Naive B cell (primary cell): ENCODE data around the gene SRP14. TPM values are rescaled to one million over a fixed set of nuclear protein-coding genes. Genes with fewer than 3 reads are reported as not detected.
A peak's percentile ranks its signal among the peaks of the same experiment; 100 is the strongest.
"Not testable (repeated sequence)": the region's sequence is repeated elsewhere in the genome, so short reads cannot be mapped to it uniquely, and the experiment has no call there.

ENCODE experiments used
- ATAC-seq, 2 donors: fragments of 150-1000 bp; cut with Tn5 transposase; 2 replicates each; pipeline ENCODE4 v1.10.0; 2021; ENCODE audit warnings: low read depth in 2 of 2, mild to moderate bottlenecking in 2 of 2, moderate library complexity in 2 of 2
- DNase-seq: peaks from one replicate; pipeline ENCODE4 v3.0.0; 2022
- H3K27ac Mint-ChIP-seq, 6 donors: one replicate each; pipeline ENCODE4 v1.8.0; 2020 to 2022; ENCODE audit warnings: mild to moderate bottlenecking in 6 of 6, mixed read lengths in 6 of 6, moderate library complexity in 5 of 6, inconsistent platforms in 2 of 6
- H3K27me3 Mint-ChIP-seq, 3 donors: one replicate each; pipeline ENCODE4 v1.8.0; 2021 to 2022; ENCODE audit warnings: mixed read lengths in 3 of 3, mild to moderate bottlenecking in 1 of 3
- H3K36me3 Mint-ChIP-seq, 2 donors: one replicate each; pipeline ENCODE4 v1.8.0; 2020 to 2022; ENCODE audit warnings: mixed read lengths in 2 of 2, inconsistent platforms in 1 of 2, mild to moderate bottlenecking in 1 of 2
- H3K4me1 Mint-ChIP-seq, 3 donors: one replicate each; pipeline ENCODE4 v1.8.0; 2020 to 2022; ENCODE audit warnings: mixed read lengths in 3 of 3, inconsistent platforms in 1 of 3, mild to moderate bottlenecking in 1 of 3, moderate library complexity in 1 of 3
- H3K4me3 Mint-ChIP-seq, 8 donors: one replicate each; pipeline ENCODE4 v1.8.0; 2020 to 2022; ENCODE audit warnings: mild to moderate bottlenecking in 8 of 8, mixed read lengths in 8 of 8, moderate library complexity in 8 of 8, inconsistent platforms in 2 of 8
- H3K9me3 Mint-ChIP-seq, 7 donors: one replicate each; pipeline ENCODE4 v1.8.0; 2020 to 2022; ENCODE audit warnings: mixed read lengths in 7 of 7, mild to moderate bottlenecking in 5 of 7, inconsistent platforms in 2 of 7, moderate library complexity in 1 of 7
- polyA plus RNA-seq, 6 donors: library from polyadenylated mRNA; unstranded; fragments of 300-500 nt; fragmentation: Illumina TruSeq; gene quantifications; one replicate each; pipeline ENCODE4 v1.2.3, GENCODE V29; 2021; ENCODE audit warnings: low read depth in 6 of 6

The SRP14 gene
- polyA plus RNA-seq, 6 donors from 2014 or later, result 640 to 1,092 (median 833) TPM

DNA sequence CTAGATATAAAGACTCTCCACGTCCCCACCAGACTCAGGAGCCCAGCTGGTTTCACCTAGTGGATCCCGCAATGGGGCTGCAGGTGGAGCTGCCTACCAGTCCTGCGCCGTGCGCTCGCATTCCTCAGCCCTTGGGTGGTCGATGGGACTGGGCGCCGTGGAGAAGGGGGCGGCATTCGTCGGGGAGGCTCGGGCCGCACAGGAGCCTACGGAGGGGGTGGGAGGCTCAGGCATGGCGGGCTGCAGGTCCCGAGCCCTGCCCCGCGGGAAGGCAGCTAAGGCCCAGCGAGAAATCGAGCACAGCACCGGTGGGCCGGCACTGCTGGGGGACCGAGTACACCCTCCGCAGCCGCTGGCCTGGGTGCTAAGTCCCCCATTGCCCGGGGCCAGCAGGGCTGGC is 35.7 kb upstream of the SRP14 start:
- not testable (repeated sequence) for H3K27me3 Mint-ChIP-seq, DNase-seq, ATAC-seq, H3K4me3 Mint-ChIP-seq, H3K36me3 Mint-ChIP-seq, H3K9me3 Mint-ChIP-seq
- Mint-ChIP-seq H3K27ac (peak overlapping the region in 1 of 6 donors; percentile 59), H3K4me1 (peaks cover 18 to 43% (median 29%) of the 10 kb centered on the region in 3 donors)

DNA sequence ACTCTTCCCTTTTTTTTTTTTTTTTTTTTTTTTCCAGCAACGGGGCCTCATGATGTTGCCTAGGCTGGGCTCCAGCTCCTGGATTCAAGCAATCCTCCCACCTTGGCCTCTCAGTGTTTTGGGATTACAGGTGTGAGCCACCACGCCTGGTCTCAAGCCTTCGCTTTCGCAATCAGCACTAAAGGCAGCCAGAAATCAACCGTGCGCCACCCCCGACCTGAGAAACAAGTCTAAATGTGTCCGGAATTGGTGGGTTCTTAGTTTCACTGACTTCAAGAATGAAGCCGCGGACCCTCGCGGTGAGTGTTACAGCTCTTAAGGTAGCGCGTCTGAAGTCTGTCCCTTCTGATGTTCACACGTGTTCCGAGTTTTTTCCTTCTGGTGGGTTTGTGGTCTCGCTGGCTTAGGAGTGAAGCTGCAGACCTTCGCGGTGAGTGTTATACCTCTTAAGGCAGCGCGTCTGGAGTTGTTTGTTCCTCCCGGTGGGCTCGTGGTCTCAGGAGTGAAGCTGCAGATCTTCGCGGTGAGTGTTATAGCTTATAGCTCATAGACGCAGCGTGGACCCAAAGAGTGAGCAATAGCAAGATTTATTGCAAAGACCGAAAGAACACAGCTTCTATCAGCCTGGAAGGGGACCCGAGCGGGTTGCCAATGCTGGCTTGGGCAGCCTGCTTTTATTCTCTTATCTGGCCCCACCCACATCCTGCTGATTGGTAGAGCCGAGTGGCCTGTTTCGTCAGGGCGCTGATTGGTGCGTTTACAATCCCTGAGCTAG is 34.9 kb upstream of the SRP14 start:
- Mint-ChIP-seq H3K4me1 (peaks cover 18 to 41% (median 30%) of the 10 kb centered on the region in 3 donors), H3K27ac (peak overlapping the region in 4 of 6 donors; percentile 4 to 84 (median 60)), H3K4me3 (peak overlapping the region; percentile 44 to 94 (median 76))
- ATAC-seq, DNase-seq, H3K9me3 Mint-ChIP-seq, H3K27me3 Mint-ChIP-seq, H3K36me3 Mint-ChIP-seq: not testable (repeated sequence)

DNA sequence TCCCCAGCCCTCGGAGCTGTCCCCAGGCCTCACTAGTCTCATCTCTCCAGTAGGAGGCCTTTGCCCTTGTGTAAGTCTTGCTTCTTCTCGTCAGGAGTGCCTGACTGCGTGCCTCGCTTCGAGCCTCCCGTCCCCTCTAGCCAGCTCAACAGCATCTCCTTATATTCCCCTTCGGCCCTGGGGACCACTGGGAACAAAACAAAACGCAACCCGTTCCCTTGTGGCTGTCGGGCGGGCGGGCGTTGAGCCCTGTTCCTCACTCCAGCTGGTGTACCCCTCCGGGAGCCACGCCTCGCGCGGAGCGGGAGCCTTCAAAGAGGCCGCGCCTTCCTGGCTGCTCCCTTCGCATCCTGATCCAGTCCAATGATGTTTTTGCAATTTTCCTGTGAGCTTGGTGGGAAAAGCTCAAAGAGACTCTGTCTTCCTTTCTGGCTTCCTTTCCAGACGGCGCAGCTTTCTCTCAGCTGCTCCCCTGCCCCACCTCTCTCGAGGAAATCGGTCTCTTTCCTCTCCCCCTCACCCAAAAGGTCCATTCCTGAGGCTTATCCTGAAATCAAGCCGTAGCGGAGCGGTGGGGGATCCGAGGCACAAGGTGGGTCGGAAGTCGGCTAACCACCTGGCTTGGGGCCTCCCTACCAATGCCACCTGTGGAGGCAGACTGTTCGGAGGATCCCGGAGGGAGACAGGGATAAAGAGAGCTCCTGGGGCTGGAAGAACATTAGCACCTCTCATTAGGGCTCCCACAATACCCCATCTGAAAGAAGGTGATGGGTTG is 33.4 kb upstream of the SRP14 start:
- H3K9me3 Mint-ChIP-seq, result no peaks in the 10 kb centered on the region
- ATAC-seq (no peak), DNase-seq (no peak)
- H3K4me3 Mint-ChIP-seq, result peak overlapping the region in 5 of 8 donors; percentile 12 to 75 (median 56)
- H3K27me3 Mint-ChIP-seq, result peaks cover 0 to 4% (median 0%) of the 10 kb centered on the region in 3 donors
- H3K36me3 Mint-ChIP-seq, result no peaks in the 10 kb centered on the region
- H3K27ac Mint-ChIP-seq, result peak overlapping the region in 2 of 6 donors; percentile 29 to 81
- H3K4me1 Mint-ChIP-seq, result peaks cover 18 to 38% (median 23%) of the 10 kb centered on the region in 3 donors

DNA sequence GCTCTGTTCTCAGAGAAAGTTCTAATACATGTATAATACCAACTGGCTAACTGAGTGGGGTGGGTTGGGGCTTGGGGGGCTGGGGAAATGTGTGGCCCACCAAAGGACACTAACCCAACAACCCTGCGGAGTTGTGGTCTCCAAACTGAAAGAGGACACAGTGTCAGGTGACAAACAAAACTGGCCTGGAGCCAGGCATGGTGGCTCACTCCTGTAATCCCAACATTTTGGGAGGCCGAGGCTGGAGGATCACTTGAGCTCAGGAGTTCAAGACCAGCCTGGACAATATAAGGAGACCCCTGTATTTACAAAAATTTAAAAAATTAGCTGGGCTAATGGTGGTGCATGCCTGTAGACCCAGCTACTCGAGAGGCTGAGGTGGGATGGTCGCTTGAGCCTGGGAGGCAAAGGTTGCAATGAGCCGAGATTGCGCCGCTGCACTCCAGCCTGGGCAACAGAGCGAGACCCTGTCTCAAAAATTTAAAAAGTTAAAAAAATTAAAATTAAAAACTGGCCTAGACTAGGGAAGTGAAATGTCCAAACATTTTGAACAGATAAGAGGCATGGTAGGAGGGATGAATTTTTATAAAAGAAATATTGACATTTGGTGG is 31.7 kb upstream of the SRP14 start:
- Mint-ChIP-seq H3K4me3 (peak overlapping the region in 1 of 8 donors; percentile 30), H3K27me3 (peaks cover 0 to 4% (median 0%) of the 10 kb centered on the region in 3 donors), H3K9me3 (no peaks in the 10 kb centered on the region), H3K4me1 (peaks cover 16 to 37% (median 23%) of the 10 kb centered on the region in 3 donors), H3K36me3 (no peaks in the 10 kb centered on the region), H3K27ac (peak overlapping the region in 2 of 6 donors; percentile 42 to 66)
- no peak for DNase-seq
- no peak for ATAC-seq

DNA sequence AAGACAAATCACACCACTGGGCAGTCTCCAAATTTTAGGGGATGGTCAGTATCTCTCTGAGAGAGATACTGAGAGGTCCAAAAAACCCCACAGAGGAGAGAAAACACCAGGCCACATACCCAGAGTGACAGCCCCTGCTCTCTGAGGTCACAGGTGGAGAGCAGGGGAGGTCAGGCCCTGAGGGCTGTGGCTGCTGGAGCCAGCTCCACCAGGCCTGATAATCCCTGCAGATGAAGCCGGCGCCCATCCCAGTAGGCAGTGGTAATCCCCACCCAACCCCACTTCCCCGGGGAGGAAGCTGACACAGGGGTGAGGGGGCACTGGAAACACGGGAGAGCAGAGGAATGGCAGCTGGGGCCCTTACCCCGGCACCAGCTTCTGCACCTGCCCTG is 31.2 kb upstream of the SRP14 start:
- H3K4me1 Mint-ChIP-seq, result peaks cover 13 to 38% (median 23%) of the 10 kb centered on the region in 3 donors

DNA sequence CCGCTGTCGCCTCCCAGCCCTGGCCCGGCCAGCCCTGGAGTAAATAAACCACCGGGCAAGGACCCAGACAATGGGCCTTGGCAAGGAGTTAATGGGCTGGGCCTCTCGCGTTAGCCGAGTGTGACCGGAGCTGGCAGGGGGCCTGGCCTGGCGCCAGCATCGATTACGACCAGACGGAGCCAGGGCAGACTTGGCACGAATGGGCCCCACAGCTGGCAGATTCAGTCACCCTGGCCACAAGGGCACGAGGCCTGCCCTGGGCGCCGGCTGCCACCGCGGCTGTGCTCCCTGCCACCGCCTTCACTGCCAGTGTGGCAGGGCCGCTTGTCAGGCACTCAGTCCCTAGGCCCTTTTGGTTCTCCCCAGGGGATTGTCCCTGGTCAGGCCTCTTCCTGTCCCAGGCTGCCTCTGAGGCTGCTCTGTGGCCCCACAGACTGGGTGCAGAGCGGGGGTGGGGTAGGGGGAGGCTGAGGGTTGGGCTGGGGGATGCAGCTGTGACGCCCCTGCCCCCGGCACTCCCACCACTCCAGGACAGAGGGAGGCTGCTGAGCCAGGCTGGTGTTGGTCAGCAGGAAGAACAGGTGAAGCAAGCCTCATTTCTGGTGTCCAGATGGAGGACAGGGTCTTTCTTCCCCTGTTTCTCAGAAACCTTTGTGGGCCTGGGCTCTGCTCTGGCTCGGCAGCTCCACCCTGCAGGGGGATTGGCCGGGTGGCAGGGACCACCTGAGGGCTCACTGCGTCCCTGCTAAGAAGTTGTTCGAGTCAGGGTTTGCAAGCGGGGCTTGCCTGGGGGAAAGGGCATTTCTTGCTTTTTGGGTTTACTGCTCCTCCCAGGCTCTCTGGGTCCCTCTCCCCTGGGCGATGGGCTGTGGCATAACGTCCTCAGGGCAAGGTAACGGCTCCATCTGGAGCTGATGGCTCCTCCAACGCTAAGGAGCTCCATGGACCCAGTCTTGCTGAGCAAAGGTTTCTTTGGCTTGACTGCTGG is 30.5 kb upstream of the SRP14 start:
- peak overlapping the region in 3 of 6 donors; percentile 7 to 86 (median 66) for H3K27ac Mint-ChIP-seq
- no peaks in the 10 kb centered on the region for H3K36me3 Mint-ChIP-seq
- ATAC-seq (peak; percentile 54 to 68), DNase-seq (peak; percentile 48)
- H3K27me3 Mint-ChIP-seq, result peaks cover 0 to 4% (median 0%) of the 10 kb centered on the region in 3 donors
- H3K4me1 Mint-ChIP-seq, result peaks cover 20 to 45% (median 30%) of the 10 kb centered on the region in 3 donors
- H3K4me3 Mint-ChIP-seq, result peak overlapping the region in 4 of 8 donors; percentile 18 to 73 (median 39)
- H3K9me3 Mint-ChIP-seq, result no peaks in the 10 kb centered on the region

More for the DNA sequence above, 31.2 kb upstream of the SRP14 start:
- Mint-ChIP-seq H3K27ac (peak overlapping the region in 3 of 6 donors; percentile 42 to 86 (median 66)), H3K36me3 (no peaks in the 10 kb centered on the region), H3K4me3 (peak overlapping the region in 3 of 8 donors; percentile 30 to 73 (median 43)), H3K9me3 (no peaks in the 10 kb centered on the region), H3K27me3 (peaks cover 0 to 4% (median 0%) of the 10 kb centered on the region in 3 donors)
- DNase-seq (no peak), ATAC-seq (no peak)

DNA sequence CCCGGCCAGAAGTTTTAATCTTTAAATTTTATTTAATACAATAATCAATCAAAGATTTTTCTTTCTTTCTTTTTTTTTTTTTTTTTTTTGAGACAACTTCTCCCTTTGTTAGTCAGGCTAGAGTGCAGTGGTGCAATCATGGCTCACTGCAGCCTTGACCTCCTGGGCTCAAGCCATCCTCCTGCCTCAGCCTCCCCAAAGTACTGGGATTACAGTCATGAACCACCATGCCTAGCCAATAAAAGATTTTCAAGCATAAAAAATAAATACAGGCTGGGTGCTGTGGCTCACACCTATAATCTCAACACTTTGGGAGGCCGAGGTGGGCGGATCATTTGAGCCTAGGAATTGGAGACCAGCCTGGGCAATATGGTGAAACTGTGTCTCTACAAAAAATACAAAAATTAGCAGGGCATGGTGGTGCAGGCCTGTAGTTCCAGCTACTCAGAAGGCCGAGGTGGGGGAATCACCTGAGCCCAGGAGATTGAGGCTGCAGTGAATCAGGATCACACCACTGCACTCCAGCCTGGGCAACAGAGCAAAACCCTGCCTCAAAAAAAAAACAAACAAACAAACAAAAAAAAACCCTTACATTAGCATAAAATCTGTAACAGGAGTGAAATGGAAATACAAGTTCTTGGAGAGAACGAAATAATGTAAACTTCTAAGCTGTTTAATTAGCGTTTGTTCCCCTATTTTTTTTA is 29.1 kb upstream of the SRP14 start:
- no peak overlapping the region for H3K4me3 Mint-ChIP-seq
- H3K27me3 Mint-ChIP-seq, result peaks cover 0 to 4% (median 0%) of the 10 kb centered on the region in 3 donors
- H3K4me1 Mint-ChIP-seq, result peaks cover 27 to 40% (median 28%) of the 10 kb centered on the region in 3 donors
- no peaks in the 10 kb centered on the region for H3K9me3 Mint-ChIP-seq
- peak overlapping the region in 1 of 6 donors; percentile 63 for H3K27ac Mint-ChIP-seq
- DNase-seq (no peak), ATAC-seq (no peak)
- no peaks in the 10 kb centered on the region for H3K36me3 Mint-ChIP-seq

DNA sequence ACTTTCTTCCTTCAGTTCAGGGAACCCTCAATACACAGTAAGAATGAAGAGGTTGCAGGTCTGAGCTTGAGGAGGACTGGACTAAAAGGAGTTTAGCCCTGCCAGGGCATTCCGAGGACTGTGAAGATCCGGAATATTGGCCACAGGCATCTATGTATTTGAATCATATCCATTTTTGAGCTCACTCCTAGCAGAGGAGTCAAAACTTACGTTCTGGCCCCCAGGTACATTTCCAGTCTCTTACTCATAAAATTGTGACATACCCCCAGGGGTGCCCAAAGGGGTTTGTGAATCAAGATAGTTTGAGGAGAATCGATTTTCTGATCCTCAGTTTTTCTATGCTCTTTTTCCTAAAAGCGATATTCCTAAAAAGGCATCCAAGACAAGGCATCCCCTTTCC is 27.6 kb upstream of the SRP14 start:
- no peak for ATAC-seq
- H3K4me1 Mint-ChIP-seq, result peaks cover 19 to 31% (median 21%) of the 10 kb centered on the region in 3 donors
- no peaks in the 10 kb centered on the region for H3K27me3 Mint-ChIP-seq
- no peak for DNase-seq
- no peak overlapping the region for H3K4me3 Mint-ChIP-seq
- no peaks in the 10 kb centered on the region for H3K9me3 Mint-ChIP-seq
- no peaks in the 10 kb centered on the region for H3K36me3 Mint-ChIP-seq
- no peak overlapping the region for H3K27ac Mint-ChIP-seq

DNA sequence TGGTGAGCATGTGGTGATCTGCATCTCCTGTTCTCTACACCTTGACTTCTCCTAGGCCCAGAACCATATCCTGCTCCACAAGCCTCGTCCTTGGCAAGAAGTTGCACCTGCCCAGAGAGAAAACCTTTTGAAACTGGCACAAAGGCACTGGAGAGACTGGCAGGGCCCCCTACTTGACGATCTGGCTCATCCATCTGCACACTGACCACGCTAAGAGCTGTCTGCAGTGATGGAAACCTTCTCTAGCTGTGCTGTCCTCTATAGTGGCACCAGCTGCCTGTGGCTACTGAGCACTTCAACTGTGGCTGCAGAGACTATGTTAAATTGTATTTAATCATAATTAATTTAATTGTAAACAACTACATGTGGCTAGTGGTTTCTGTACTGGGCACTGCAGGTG is 26.2 kb upstream of the SRP14 start:
- Mint-ChIP-seq H3K4me1 (peaks cover 19 to 28% (median 21%) of the 10 kb centered on the region in 3 donors), H3K27me3 (no peaks in the 10 kb centered on the region), H3K36me3 (no peaks in the 10 kb centered on the region), H3K4me3 (peak overlapping the region in 2 of 8 donors; percentile 49 to 55), H3K27ac (peak overlapping the region in 3 of 6 donors; percentile 23 to 95 (median 56)), H3K9me3 (no peaks in the 10 kb centered on the region)
- DNase-seq, result no peak
- no peak for ATAC-seq

DNA sequence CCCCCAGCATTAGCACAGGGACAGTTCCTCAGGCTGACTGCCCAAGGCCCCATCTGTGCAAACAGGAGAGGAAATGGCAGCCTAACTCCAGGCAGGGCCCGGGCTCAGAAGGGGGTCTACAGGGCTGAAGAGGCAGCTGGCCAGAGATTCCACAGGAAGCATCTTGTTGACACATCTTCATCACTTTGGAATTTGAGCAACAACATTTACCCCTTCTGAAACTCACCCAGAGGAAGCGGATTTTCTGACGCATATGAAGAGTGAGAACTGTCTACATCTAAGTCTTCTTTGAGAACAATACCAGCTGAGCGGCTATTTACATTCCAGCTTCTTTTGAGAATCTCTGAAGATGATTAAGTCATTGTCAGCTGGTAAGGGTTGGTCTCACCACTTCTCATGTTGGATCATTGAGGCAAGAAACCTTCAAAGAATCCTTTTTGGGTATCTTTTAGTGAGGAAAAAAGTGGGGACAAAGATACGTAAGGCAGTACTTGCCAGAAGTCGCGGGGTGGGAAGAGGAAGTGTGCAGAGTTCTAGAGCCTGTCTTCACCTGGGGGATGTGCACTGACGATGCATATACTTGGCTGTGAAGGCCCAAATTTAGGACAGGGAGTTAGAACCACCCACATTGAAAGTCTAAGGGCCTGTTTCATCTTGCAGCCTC is 25.4 kb upstream of the SRP14 start:
- Mint-ChIP-seq H3K36me3 (no peaks in the 10 kb centered on the region), H3K27me3 (no peaks in the 10 kb centered on the region), H3K4me1 (peaks cover 14 to 22% (median 18%) of the 10 kb centered on the region in 3 donors), H3K4me3 (peak overlapping the region in 5 of 8 donors; percentile 2 to 55 (median 32)), H3K9me3 (no peaks in the 10 kb centered on the region), H3K27ac (peak overlapping the region; percentile 23 to 95 (median 74))
- no peak for DNase-seq
- ATAC-seq, result peak; percentile 75 to 80

DNA sequence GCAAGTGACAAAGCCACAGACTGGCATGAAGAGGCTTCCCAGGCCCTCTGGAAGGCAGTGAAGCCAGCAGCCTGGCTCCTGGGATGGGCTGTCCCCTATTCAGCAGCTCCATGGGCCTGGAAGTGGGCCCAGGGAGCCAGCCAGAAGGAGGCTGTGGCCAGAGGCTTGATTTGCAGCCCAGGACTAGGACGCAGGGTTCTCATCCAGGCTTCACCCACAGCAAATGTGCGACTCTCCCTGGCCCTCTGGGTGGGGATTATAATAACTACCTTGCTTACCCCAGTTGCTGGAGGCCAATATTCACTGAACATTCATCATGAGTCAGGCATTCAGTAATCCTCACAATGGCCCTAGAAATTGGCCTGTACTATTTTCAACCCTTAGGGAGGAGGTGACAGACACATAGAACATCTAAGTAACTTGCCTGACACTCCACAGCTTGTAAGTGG is 24.6 kb upstream of the SRP14 start:
- H3K4me3 Mint-ChIP-seq, result no peak overlapping the region
- H3K27ac Mint-ChIP-seq, result peak overlapping the region in 4 of 6 donors; percentile 23 to 95 (median 77)

More for the DNA sequence above, 24.6 kb upstream of the SRP14 start:
- Mint-ChIP-seq H3K4me1 (peaks cover 16 to 23% (median 20%) of the 10 kb centered on the region in 3 donors), H3K36me3 (peaks cover 0 to 2% of the 10 kb centered on the region in 2 donors), H3K9me3 (no peaks in the 10 kb centered on the region), H3K27me3 (no peaks in the 10 kb centered on the region)
- DNase-seq (no peak), ATAC-seq (no peak)
